GM12878 (cell line): Measurements from ENCODE around the gene ATP6V0E2. TPM values are rescaled to one million over a fixed set of nuclear protein-coding genes. Genes with fewer than 3 reads are reported as not detected.

ENCODE experiments used
- ATAC-seq: fragments of 200-7000 bp; cut with Tn5 transposase; 3 replicates; pipeline ENCODE4 v1.9.1; 2020; ENCODE audit warnings: mild to moderate bottlenecking, moderate library complexity
- BruUV-seq: library from RNA; stranded (reverse); fragments of 400-500 nt; replicated peaks from 2 replicates; lab custom pipeline; 2021; lab: Mats Ljungman, UMichigan
- CTCF ChIA-PET: fragments of 300-600 bp; sonication (Branson Sonifier 250); formaldehyde crosslinking; extraction: SDS; loops from one replicate; lab custom pipeline; 2021; ENCODE audit warnings: inconsistent platforms; lab: Yijun Ruan, JAX
- POLR2A ChIA-PET: fragments of 350-600 bp; formaldehyde crosslinking; extraction: SDS; loops from one replicate; lab custom pipeline; 2021; ENCODE audit warnings: inconsistent platforms; lab: Charles Lee
- RAD21 ChIA-PET: fragments of 300-600 bp; sonication (Branson Sonifier 250); formaldehyde crosslinking; loops from one replicate; lab custom pipeline; 2023; ENCODE audit warnings: antibody characterized with exemption; ENCODE audit not compliant: unreplicated experiment; lab: Charles Lee
- SMC1A ChIA-PET: fragments of 300-600 bp; sonication (Branson Sonifier 250); formaldehyde crosslinking; loops from one replicate; lab custom pipeline; 2023; ENCODE audit not compliant: unreplicated experiment, uncharacterized antibody; lab: Charles Lee
- DNase-seq: peaks from one replicate; pipeline ENCODE4 v3.0.0-alpha.2; 2011; ENCODE audit warnings: low read depth, low spot score
- FAIRE-seq: peaks from 3 replicates; lab custom pipeline; 2011; peaks lifted over from hg19 to GRCh38; lab: Jason Lieb, UNC
- H2AFZ ChIP-seq: 2 replicates; pipeline ENCODE4 v1.6.0; 2011; ENCODE audit warnings: low read depth, low read length, control low read depth; ENCODE audit not compliant: control insufficient read depth
- H3K27ac ChIP-seq: 2 replicates; pipeline ENCODE4 v1.5.1; 2011; ENCODE audit warnings: control low read depth; ENCODE audit not compliant: control insufficient read depth, insufficient read depth
- H3K27me3 ChIP-seq, 2 experiments: replicated peaks in 1 of 2; 2 replicates each; pipeline versions ENCODE4 v1.6.0 to v1.6.1; 2011; ENCODE audit warnings: low read length in 1 of 2; ENCODE audit not compliant: control insufficient read depth in 2 of 2, insufficient read depth in 2 of 2
- H3K36me3 ChIP-seq, 2 experiments: 2 replicates each; pipeline ENCODE4 v1.5.1; 2011; ENCODE audit warnings: low read length in 1 of 2; ENCODE audit not compliant: control insufficient read depth in 2 of 2, insufficient read depth in 2 of 2
- H3K4me1 ChIP-seq: 2 replicates; pipeline ENCODE4 v1.6.1; 2011; ENCODE audit warnings: mild to moderate bottlenecking, low read length, moderate library complexity, mixed read lengths; ENCODE audit not compliant: control insufficient read depth, insufficient read depth
- H3K4me2 ChIP-seq: 2 replicates; pipeline ENCODE4 v1.6.0; 2011; ENCODE audit warnings: control low read depth; ENCODE audit not compliant: control insufficient read depth, insufficient read depth
- H3K4me3 ChIP-seq: fragments of 200-600 bp; sonication (generic); 2 replicates; pipeline ENCODE4 v1.5.1; 2016
- H3K79me2 ChIP-seq: 2 replicates; pipeline ENCODE4 v1.6.0; 2011; ENCODE audit warnings: low read length; ENCODE audit not compliant: control insufficient read depth, insufficient read depth
- H3K9ac ChIP-seq: 2 replicates; pipeline ENCODE4 v1.8.0; 2011; ENCODE audit warnings: low read length, control low read depth, mixed read lengths; ENCODE audit not compliant: control insufficient read depth, insufficient read depth
- H3K9me3 ChIP-seq: replicated peaks from 3 replicates; pipeline ENCODE4 v1.5.1; 2011; ENCODE audit warnings: mild to moderate bottlenecking, low read length; ENCODE audit not compliant: control insufficient read depth, insufficient read depth
- H4K20me1 ChIP-seq: 2 replicates; pipeline ENCODE4 v1.6.0; 2011; ENCODE audit not compliant: control insufficient read depth, insufficient read depth
- EED ChIP-seq: sonication (generic); IDR thresholded peaks from 2 replicates; pipeline ENCODE4 v1.6.1; 2016; ENCODE audit warnings: antibody characterized with exemption, low read depth
- EP300 ChIP-seq, 2 experiments: fragments of 150-350 bp in 1 of 2; IDR thresholded peaks; 2 replicates each; pipeline ENCODE4 v1.6.1; 2011 to 2012; ENCODE audit warnings: low read depth in 2 of 2, low read length in 2 of 2, borderline replicate concordance in 1 of 2, improper control_type of control experiment in 1 of 2, inconsistent platforms in 1 of 2; ENCODE audit not compliant: control insufficient read depth in 1 of 2
- ETV6 ChIP-seq, 2 experiments: fragments of 450-650 bp in 1 of 2; IDR thresholded peaks in 1 of 2; conservative IDR thresholded peaks in 1 of 2; 2 replicates each; pipeline ENCODE4 v1.6.1; 2014; ENCODE audit warnings: antibody characterized with exemption in 1 of 2, borderline replicate concordance in 1 of 2, low read depth in 1 of 2, mild to moderate bottlenecking in 1 of 2, moderate library complexity in 1 of 2
- GATAD2B ChIP-seq: fragments of 450-650 bp; conservative IDR thresholded peaks from 2 replicates; pipeline ENCODE4 v1.6.1; 2017; ENCODE audit warnings: low read depth, mild to moderate bottlenecking, moderate library complexity
- NR2C2 ChIP-seq: IDR thresholded peaks from 2 replicates; pipeline ENCODE4 v1.6.1; 2011; ENCODE audit warnings: borderline replicate concordance, low read depth; ENCODE audit not compliant: control insufficient read depth, insufficient read length
- POLR2A ChIP-seq: IDR thresholded peaks from 2 replicates; pipeline ENCODE4 v1.6.1; 2011; ENCODE audit warnings: low read depth, mild to moderate bottlenecking, low read length
- RAD51 ChIP-seq: fragments of 450-650 bp; IDR thresholded peaks from 2 replicates; pipeline ENCODE4 v1.6.1; 2016; ENCODE audit warnings: moderate library complexity, mild to moderate bottlenecking, inconsistent platforms
- RUNX3 ChIP-seq: IDR thresholded peaks from 2 replicates; pipeline ENCODE4 v1.6.1; 2012; ENCODE audit warnings: low read length, inconsistent platforms
- TCF3 ChIP-seq: IDR thresholded peaks from 2 replicates; pipeline ENCODE4 v1.6.1; 2012; ENCODE audit warnings: low read depth, mild to moderate bottlenecking, low read length, borderline replicate concordance; ENCODE audit not compliant: insufficient read depth
- WGBS: methylation state at CpG from one replicate; pipeline ENCODE4 v1.1.6; 2016; ENCODE audit warnings: low lambda C conversion rate; ENCODE audit not compliant: insufficient replicate concordance, insufficient coverage; ENCODE audit errors: missing lambda C conversion rate; 5-methylcytosine and 5-hydroxymethylcytosine counted together
- in situ Hi-C: fragments of 300-500 bp; cut with MboI; formaldehyde crosslinking; loops from 9 replicates; pipeline ENCODE4 v1.14.3; 2018; ENCODE audit warnings: mixed read lengths
- intact Hi-C: fragments of 100-400 bp; cut with micrococcal nuclease; formaldehyde crosslinking; loops from one replicate; pipeline ENCODE4 v1.14.2; 2022; ENCODE audit not compliant: unreplicated experiment
- polyA plus RNA-seq, 11 experiments: library from polyadenylated mRNA; depleted of rRNA in 4 of 11; unstranded in 6 of 11; stranded (reverse) in 5 of 11; fragments of >200 nt; fragmentation: Nextera tagmentation in 4 of 11; fragmentation: Illumina TruSeq in 1 of 11; extraction: Ambion mirVana in 4 of 11; extraction: Trizol in 1 of 11; gene quantifications; 1 replicate in 1 of 11; 2 replicates in 10 of 11; pipeline versions ENCODE4 v1.2.1 to v1.2.3, GENCODE V29; 2011 to 2016; ENCODE audit warnings: inconsistent platforms in 2 of 11, missing spikeins in 2 of 11, low read depth in 1 of 11
- total RNA-seq, 4 experiments: library from RNA; depleted of rRNA in 3 of 4; stranded (reverse); fragments of >200 nt in 3 of 4; fragmentation: Illumina TruSeq in 1 of 4; extraction: Trizol in 1 of 4; gene quantifications; 2 replicates each; pipeline versions ENCODE4 v1.2.1 to v1.2.3, GENCODE V29; 2013 to 2021
- TF ChIP-seq, protein P1 (sequence below): fragments of 150-350 bp; IDR thresholded peaks from 2 replicates; pipeline ENCODE4 v1.6.1; 2016; ENCODE audit warnings: low read depth, low read length
- TF ChIP-seq, protein P2 (sequence below): IDR thresholded peaks from 2 replicates; pipeline ENCODE4 v1.6.1; 2011; ENCODE audit warnings: mild to moderate bottlenecking, low read depth, low read length, moderate library complexity; ENCODE audit not compliant: insufficient replicate concordance
- TF ChIP-seq, protein P3 (sequence below): fragments of 450-650 bp; IDR thresholded peaks from 2 replicates; pipeline ENCODE4 v1.6.1; 2017; ENCODE audit warnings: borderline replicate concordance
- TF ChIP-seq, protein P4 (sequence below): fragments of 450-650 bp; IDR thresholded peaks from 2 replicates; pipeline ENCODE4 v1.6.1; 2016; ENCODE audit warnings: mild to moderate bottlenecking, moderate library complexity, borderline replicate concordance

The ATP6V0E2 gene
- total and polyA plus RNA-seq, 10 of the 15 experiments (the other 5 are each of a cell fraction or from before 2014, with no cell fraction given): 1.5 to 54.7 (median 27.6) TPM

DNA sequence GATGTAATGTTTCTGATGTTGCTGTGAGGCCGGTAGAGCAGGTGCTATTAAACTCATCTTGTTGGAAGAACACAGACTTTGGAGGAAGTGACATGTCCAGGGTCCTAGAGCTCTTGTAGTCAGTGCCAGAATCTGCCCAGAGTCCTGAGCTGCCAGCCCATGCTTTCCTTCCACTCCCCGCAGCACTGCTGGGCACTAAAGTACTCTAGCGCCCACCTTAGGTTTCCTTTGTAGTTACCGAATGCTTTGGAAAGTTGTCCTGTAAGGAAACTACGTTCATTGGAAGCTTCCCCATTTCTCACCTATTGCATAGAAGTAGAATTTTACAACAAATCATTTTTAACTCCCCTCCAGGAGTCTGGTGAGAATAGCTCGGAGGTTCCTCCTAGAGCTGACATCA lies 24.6 kb upstream of the ATP6V0E2 start:
- intact Hi-C loops (no loop called here), in situ Hi-C loops (no loop called here)
- no peaks in the 10 kb centered on the region for H3K9me3 ChIP-seq
- H3K4me3 ChIP-seq: no peak overlapping the region
- H3K9ac ChIP-seq: no peak overlapping the region
- no peaks in the 10 kb centered on the region for H3K36me3 ChIP-seq
- FAIRE-seq: no peak
- ChIA-PET RAD21 (interaction anchor here (1.0 kb wide), 1 partner anchor 22 kb away, joined by 7 read pairs; no protein-coding TSS in a partner anchor), POLR2A (interaction anchor here (1.0 kb wide), 1 partner anchor 10 kb away, joined by 3 read pairs; no protein-coding TSS in a partner anchor), SMC1A (interaction anchor here (0.6 kb wide), 2 partner anchors 109 to 845 kb away, joined by 3 read pairs; no protein-coding TSS in a partner anchor), CTCF (interaction anchor here (1.2 to 1.3 kb wide), 2 partner anchors 11 to 107 kb away, joined by 4 to 5 read pairs; partner anchors contain the start of gene ZNF862)
- 74% methylated on average over 6 of the region's 6 CpGs for WGBS
- no peaks in the 10 kb centered on the region for H4K20me1 ChIP-seq
- no peak overlapping the region for H2AFZ ChIP-seq
- H3K79me2 ChIP-seq: no peaks in the 10 kb centered on the region
- H3K27me3 ChIP-seq: no peaks in the 10 kb centered on the region
- H3K4me2 ChIP-seq: no peak overlapping the region
- H3K27ac ChIP-seq: no peak overlapping the region
- BruUV-seq: no TSS peak
- H3K4me1 ChIP-seq: peaks cover 11% of the 10 kb centered on the region
- no peak for DNase-seq
- ATAC-seq: no peak
- no peak for TF ChIP-seq RAD51
- TF ChIP-seq TCF3: no peak
- TF ChIP-seq, protein P1, sequence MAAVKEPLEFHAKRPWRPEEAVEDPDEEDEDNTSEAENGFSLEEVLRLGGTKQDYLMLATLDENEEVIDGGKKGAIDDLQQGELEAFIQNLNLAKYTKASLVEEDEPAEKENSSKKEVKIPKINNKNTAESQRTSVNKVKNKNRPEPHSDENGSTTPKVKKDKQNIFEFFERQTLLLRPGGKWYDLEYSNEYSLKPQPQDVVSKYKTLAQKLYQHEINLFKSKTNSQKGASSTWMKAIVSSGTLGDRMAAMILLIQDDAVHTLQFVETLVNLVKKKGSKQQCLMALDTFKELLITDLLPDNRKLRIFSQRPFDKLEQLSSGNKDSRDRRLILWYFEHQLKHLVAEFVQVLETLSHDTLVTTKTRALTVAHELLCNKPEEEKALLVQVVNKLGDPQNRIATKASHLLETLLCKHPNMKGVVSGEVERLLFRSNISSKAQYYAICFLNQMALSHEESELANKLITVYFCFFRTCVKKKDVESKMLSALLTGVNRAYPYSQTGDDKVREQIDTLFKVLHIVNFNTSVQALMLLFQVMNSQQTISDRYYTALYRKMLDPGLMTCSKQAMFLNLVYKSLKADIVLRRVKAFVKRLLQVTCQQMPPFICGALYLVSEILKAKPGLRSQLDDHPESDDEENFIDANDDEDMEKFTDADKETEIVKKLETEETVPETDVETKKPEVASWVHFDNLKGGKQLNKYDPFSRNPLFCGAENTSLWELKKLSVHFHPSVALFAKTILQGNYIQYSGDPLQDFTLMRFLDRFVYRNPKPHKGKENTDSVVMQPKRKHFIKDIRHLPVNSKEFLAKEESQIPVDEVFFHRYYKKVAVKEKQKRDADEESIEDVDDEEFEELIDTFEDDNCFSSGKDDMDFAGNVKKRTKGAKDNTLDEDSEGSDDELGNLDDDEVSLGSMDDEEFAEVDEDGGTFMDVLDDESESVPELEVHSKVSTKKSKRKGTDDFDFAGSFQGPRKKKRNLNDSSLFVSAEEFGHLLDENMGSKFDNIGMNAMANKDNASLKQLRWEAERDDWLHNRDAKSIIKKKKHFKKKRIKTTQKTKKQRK: no peak
- no peak for TF ChIP-seq GATAD2B
- no peak for TF ChIP-seq NR2C2
- TF ChIP-seq, protein P2, sequence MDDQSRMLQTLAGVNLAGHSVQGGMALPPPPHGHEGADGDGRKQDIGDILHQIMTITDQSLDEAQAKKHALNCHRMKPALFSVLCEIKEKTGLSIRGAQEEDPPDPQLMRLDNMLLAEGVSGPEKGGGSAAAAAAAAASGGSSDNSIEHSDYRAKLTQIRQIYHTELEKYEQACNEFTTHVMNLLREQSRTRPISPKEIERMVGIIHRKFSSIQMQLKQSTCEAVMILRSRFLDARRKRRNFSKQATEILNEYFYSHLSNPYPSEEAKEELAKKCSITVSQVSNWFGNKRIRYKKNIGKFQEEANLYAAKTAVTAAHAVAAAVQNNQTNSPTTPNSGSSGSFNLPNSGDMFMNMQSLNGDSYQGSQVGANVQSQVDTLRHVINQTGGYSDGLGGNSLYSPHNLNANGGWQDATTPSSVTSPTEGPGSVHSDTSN: no peak
- TF ChIP-seq, protein P3, sequence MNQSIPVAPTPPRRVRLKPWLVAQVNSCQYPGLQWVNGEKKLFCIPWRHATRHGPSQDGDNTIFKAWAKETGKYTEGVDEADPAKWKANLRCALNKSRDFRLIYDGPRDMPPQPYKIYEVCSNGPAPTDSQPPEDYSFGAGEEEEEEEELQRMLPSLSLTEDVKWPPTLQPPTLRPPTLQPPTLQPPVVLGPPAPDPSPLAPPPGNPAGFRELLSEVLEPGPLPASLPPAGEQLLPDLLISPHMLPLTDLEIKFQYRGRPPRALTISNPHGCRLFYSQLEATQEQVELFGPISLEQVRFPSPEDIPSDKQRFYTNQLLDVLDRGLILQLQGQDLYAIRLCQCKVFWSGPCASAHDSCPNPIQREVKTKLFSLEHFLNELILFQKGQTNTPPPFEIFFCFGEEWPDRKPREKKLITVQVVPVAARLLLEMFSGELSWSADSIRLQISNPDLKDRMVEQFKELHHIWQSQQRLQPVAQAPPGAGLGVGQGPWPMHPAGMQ: no peak
- no peak for TF ChIP-seq ETV6 (conservative IDR thresholded peaks at IDR 0.05 in 1 of 2, IDR thresholded peaks at IDR 0.05 in 1 of 2; ENCODE audit: borderline replicate concordance in 1 of 2, low read depth in 1 of 2)
- TF ChIP-seq EED: no peak
- no peak for TF ChIP-seq RUNX3
- no peak for TF ChIP-seq EP300 (IDR thresholded peaks at IDR 0.05; ENCODE audit: borderline replicate concordance in 1 of 2, control insufficient read depth in 1 of 2, low read depth in 2 of 2, low read length in 2 of 2)
- TF ChIP-seq POLR2A: no peak
- TF ChIP-seq, protein P4, sequence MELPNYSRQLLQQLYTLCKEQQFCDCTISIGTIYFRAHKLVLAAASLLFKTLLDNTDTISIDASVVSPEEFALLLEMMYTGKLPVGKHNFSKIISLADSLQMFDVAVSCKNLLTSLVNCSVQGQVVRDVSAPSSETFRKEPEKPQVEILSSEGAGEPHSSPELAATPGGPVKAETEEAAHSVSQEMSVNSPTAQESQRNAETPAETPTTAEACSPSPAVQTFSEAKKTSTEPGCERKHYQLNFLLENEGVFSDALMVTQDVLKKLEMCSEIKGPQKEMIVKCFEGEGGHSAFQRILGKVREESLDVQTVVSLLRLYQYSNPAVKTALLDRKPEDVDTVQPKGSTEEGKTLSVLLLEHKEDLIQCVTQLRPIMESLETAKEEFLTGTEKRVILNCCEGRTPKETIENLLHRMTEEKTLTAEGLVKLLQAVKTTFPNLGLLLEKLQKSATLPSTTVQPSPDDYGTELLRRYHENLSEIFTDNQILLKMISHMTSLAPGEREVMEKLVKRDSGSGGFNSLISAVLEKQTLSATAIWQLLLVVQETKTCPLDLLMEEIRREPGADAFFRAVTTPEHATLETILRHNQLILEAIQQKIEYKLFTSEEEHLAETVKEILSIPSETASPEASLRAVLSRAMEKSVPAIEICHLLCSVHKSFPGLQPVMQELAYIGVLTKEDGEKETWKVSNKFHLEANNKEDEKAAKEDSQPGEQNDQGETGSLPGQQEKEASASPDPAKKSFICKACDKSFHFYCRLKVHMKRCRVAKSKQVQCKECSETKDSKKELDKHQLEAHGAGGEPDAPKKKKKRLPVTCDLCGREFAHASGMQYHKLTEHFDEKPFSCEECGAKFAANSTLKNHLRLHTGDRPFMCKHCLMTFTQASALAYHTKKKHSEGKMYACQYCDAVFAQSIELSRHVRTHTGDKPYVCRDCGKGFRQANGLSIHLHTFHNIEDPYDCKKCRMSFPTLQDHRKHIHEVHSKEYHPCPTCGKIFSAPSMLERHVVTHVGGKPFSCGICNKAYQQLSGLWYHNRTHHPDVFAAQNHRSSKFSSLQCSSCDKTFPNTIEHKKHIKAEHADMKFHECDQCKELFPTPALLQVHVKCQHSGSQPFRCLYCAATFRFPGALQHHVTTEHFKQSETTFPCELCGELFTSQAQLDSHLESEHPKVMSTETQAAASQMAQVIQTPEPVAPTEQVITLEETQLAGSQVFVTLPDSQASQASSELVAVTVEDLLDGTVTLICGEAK: no peak
